CD4-positive, alpha-beta T cell (primary cell): Measurements from ENCODE around the gene GPX6. TPM values are rescaled to one million over a fixed set of nuclear protein-coding genes. Genes with fewer than 3 reads are reported as not detected.

Experiments
- ATAC-seq: fragments of 200-7000 bp; cut with Tn5 transposase; one replicate; pipeline ENCODE4 v1.10.0; 2022; ENCODE audit warnings: mild to moderate bottlenecking; ENCODE audit not compliant: poor library complexity
- CTCF ChIA-PET: fragments of 350-600 bp; sonication (Branson Sonifier 250); formaldehyde crosslinking; loops from one replicate; lab custom pipeline; 2021; ENCODE audit warnings: antibody characterized with exemption, inconsistent platforms; lab: Charles Lee
- POLR2A ChIA-PET: fragments of 350-600 bp; sonication (Branson Sonifier 250); formaldehyde crosslinking; loops from one replicate; lab custom pipeline; 2021; ENCODE audit warnings: antibody characterized with exemption, inconsistent platforms; lab: Charles Lee
- DNase-seq, 14 experiments: peaks; one replicate each; pipeline ENCODE4 v3.0.0-alpha.2; 2013 to 2020; ENCODE audit warnings: mixed read lengths in 2 of 14
- H3K27ac ChIP-seq, 2 donors: one replicate each; pipeline versions ENCODE4 v1.5.1 to v1.7.0; 2013; ENCODE audit warnings: low read length in 2 of 2, low read depth in 1 of 2, mild to moderate bottlenecking in 1 of 2
- H3K27me3 ChIP-seq, 2 experiments: 1 replicate in 1 of 2; 2 replicates in 1 of 2; pipeline versions ENCODE4 v1.6.1 to v1.7.0; 2013; ENCODE audit warnings: low read length in 2 of 2, control low read depth in 1 of 2, mild to moderate bottlenecking in 1 of 2, moderate library complexity in 1 of 2; ENCODE audit not compliant: insufficient read depth in 2 of 2, control insufficient read depth in 1 of 2
- H3K36me3 ChIP-seq: one replicate; pipeline ENCODE4 v1.6.1; 2013; ENCODE audit warnings: low read length, control low read depth; ENCODE audit not compliant: insufficient read depth
- H3K4me1 ChIP-seq: one replicate; pipeline ENCODE4 v1.6.1; 2013; ENCODE audit warnings: low read length, control low read depth; ENCODE audit not compliant: insufficient read depth
- H3K4me3 ChIP-seq: one replicate; pipeline ENCODE4 v1.5.1; 2013; ENCODE audit warnings: mild to moderate bottlenecking, low read length, moderate library complexity
- H3K9me3 ChIP-seq, 2 experiments: 1 replicate in 1 of 2; 2 replicates in 1 of 2; pipeline versions ENCODE4 v1.6.1 to v1.7.0; 2013; ENCODE audit warnings: low read length in 2 of 2, mild to moderate bottlenecking in 2 of 2, control low read depth in 1 of 2, moderate library complexity in 1 of 2; ENCODE audit not compliant: control insufficient read depth in 1 of 2, insufficient read depth in 1 of 2
- H3K27ac Mint-ChIP-seq: one replicate; pipeline ENCODE4 v1.8.0; 2020; ENCODE audit warnings: mixed read lengths
- H3K27me3 Mint-ChIP-seq: one replicate; pipeline ENCODE4 v1.8.0; 2021; ENCODE audit warnings: mixed read lengths
- H3K36me3 Mint-ChIP-seq: one replicate; pipeline ENCODE4 v1.8.0; 2021; ENCODE audit warnings: low read depth, mixed read lengths
- H3K4me1 Mint-ChIP-seq: one replicate; pipeline ENCODE4 v1.8.0; 2021; ENCODE audit warnings: low read depth, mixed read lengths
- H3K4me3 Mint-ChIP-seq: one replicate; pipeline ENCODE4 v1.8.0; 2020; ENCODE audit warnings: mild to moderate bottlenecking, mixed read lengths
- H3K9me3 Mint-ChIP-seq: one replicate; pipeline ENCODE4 v1.8.0; 2020; ENCODE audit warnings: mixed read lengths
- intact Hi-C, 2 experiments: fragments of 100-400 bp; cut with DNase I in 1 of 2; cut with micrococcal nuclease in 1 of 2; formaldehyde crosslinking; loops; one replicate each; pipeline versions ENCODE4 v1.15.1 to v1.9.0; 2023 to 2025; cut with DNase I, micrococcal nuclease
- total RNA-seq, 174 experiments: library from RNA in 2 of 174; stranded (reverse) in 2 of 174; gene quantifications; one replicate each; pipeline ENCODE4 v1.2.3 and lab custom pipeline; 2021 to 2026
- TF ChIP-seq, protein P1 (sequence below): fragments of 200-600 bp; IDR thresholded peaks from one replicate; pipeline ENCODE4 v1.8.0; 2022; ENCODE audit warnings: antibody characterized with exemption, mild to moderate bottlenecking

The GPX6 gene
- total RNA-seq, 2 experiments from 2014 or later, result not detected

DNA sequence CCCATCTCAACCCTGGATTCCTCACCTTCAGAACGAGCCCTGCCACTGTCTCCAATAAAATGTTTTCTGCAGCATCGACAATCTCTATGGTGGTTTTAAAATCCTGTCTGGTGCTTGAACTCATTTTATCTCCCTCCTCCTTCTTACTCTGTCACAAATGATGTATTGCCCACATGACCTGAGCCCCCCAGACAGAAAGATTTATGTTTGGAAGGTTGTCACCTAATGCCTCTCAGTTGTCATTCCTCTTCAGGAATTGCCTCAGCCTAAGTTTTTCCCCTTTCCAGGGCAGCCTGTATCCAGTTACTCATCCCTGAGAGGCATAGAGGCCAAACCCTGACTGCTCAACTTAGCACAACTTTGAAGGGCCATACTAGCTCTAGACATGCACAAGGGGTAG, 19.3 kb upstream of the GPX6 start:
- no peak overlapping the region for H3K27ac ChIP-seq
- intact Hi-C loops, result loop anchor here (5.0 kb wide), 2 partner anchors 88 to 1968 kb away; no protein-coding TSS in a partner anchor
- Mint-ChIP-seq H3K27me3 (peaks cover 87% of the 10 kb centered on the region), H3K36me3 (peaks cover 8% of the 10 kb centered on the region), H3K27ac (no peak overlapping the region), H3K4me1 (peaks cover 22% of the 10 kb centered on the region), H3K4me3 (no peak overlapping the region), H3K9me3 (peaks cover 2% of the 10 kb centered on the region)
- peaks cover 4 to 20% of the 10 kb centered on the region in 2 experiments for H3K27me3 ChIP-seq
- ChIA-PET POLR2A (no interaction called here), CTCF (no interaction called here)
- H3K9me3 ChIP-seq, result no peaks in the 10 kb centered on the region
- no peak for DNase-seq
- TF ChIP-seq, protein P1, sequence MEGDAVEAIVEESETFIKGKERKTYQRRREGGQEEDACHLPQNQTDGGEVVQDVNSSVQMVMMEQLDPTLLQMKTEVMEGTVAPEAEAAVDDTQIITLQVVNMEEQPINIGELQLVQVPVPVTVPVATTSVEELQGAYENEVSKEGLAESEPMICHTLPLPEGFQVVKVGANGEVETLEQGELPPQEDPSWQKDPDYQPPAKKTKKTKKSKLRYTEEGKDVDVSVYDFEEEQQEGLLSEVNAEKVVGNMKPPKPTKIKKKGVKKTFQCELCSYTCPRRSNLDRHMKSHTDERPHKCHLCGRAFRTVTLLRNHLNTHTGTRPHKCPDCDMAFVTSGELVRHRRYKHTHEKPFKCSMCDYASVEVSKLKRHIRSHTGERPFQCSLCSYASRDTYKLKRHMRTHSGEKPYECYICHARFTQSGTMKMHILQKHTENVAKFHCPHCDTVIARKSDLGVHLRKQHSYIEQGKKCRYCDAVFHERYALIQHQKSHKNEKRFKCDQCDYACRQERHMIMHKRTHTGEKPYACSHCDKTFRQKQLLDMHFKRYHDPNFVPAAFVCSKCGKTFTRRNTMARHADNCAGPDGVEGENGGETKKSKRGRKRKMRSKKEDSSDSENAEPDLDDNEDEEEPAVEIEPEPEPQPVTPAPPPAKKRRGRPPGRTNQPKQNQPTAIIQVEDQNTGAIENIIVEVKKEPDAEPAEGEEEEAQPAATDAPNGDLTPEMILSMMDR, result no peak
- ATAC-seq, result no peak
- H3K36me3 ChIP-seq, result no peaks in the 10 kb centered on the region
- H3K4me3 ChIP-seq, result no peak overlapping the region
- H3K4me1 ChIP-seq, result no peaks in the 10 kb centered on the region

DNA sequence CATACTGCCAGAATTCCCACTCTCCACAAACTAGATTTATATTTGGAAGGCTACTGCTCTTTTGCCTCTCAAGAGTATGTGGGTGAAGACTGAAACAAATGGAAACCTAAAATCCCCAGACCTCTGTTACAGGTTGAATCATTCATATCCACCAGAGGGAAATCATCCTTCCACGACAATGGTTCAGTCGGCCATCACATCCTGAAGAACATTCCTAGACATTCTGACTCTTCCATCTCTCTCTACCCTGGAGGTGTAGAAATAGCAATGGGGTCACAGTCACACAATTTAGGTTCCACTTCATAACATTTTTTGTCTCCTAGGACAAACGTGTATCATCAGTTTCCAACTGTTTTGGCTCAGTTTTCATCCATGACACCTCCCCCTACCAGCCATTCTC, 18.7 kb upstream of the GPX6 start:
- Mint-ChIP-seq H3K9me3 (peaks cover 2% of the 10 kb centered on the region), H3K27me3 (peaks cover 87% of the 10 kb centered on the region), H3K36me3 (peaks cover 8% of the 10 kb centered on the region), H3K4me1 (peaks cover 22% of the 10 kb centered on the region), H3K4me3 (no peak overlapping the region), H3K27ac (no peak overlapping the region)
- ChIA-PET CTCF (no interaction called here), POLR2A (no interaction called here)
- Histone ChIP-seq H3K27ac (no peak overlapping the region), H3K4me1 (no peaks in the 10 kb centered on the region), H3K4me3 (no peak overlapping the region), H3K27me3 (peaks cover 4 to 20% of the 10 kb centered on the region in 2 experiments), H3K36me3 (no peaks in the 10 kb centered on the region), H3K9me3 (no peaks in the 10 kb centered on the region)
- intact Hi-C loops, result no loop called here
- DNase-seq (no peak), ATAC-seq (no peak)
- TF ChIP-seq, protein P1, result no peak

DNA sequence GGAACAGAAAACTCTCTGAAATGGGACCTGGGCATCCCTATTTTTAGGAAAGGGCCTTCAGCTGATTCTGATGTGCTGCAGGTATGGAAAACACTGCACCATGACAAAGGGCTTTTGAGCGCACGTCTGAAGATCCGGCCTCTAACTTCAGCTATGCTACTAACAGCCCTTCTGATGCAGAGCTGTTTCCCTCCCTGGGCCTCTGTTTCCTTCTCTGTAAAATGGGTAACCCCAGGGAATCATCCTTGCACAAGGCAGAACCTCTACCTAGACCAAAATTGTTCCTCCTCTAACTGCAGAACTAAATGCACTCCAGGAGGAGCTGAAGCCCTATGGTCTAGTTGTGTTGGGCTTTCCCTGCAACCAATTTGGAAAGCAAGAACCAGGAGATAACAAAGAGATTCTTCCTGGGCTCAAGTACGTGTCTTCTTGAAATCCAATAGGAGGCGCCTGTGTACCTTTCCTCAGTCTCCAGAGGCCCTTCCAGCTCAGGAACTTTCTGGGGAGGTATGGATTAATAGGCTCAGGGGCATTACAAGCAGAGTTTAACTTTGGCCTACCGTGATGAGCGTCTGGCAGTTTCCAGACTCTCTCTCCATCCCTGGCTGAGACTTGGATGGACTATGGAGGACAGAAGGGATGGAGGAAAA, 16.0 kb upstream of the GPX6 start:
- ATAC-seq (no peak), DNase-seq (no peak)
- Histone ChIP-seq H3K36me3 (no peaks in the 10 kb centered on the region), H3K9me3 (no peaks in the 10 kb centered on the region), H3K27me3 (peaks cover 4 to 20% of the 10 kb centered on the region in 2 experiments), H3K27ac (no peak overlapping the region), H3K4me3 (no peak overlapping the region), H3K4me1 (no peaks in the 10 kb centered on the region)
- Mint-ChIP-seq H3K36me3 (no peaks in the 10 kb centered on the region), H3K4me3 (no peak overlapping the region), H3K4me1 (peaks cover 4% of the 10 kb centered on the region), H3K27ac (no peak overlapping the region), H3K27me3 (peaks cover 92% of the 10 kb centered on the region), H3K9me3 (no peaks in the 10 kb centered on the region)
- intact Hi-C loops, result no loop called here
- TF ChIP-seq, protein P1, result no peak
- POLR2A ChIA-PET, result no interaction called here
- CTCF ChIA-PET, result interaction anchor here (0.8 kb wide), 1 partner anchor 12 kb away, joined by 3 read pairs; no protein-coding TSS in a partner anchor
